CD4-positive, alpha-beta memory T cell (primary cell): ENCODE measurements around the gene HMCN2. TPM values are rescaled to one million over a fixed set of nuclear protein-coding genes. Genes with fewer than 3 reads are reported as not detected.

ENCODE experiments used
- CTCF ChIA-PET: fragments of 350-600 bp; sonication (Branson Sonifier 250); formaldehyde crosslinking; loops from one replicate; lab custom pipeline; 2021; ENCODE audit warnings: inconsistent platforms; ENCODE audit not compliant: partially characterized antibody; lab: Charles Lee
- POLR2A ChIA-PET: fragments of 350-600 bp; sonication (Branson Sonifier 250); formaldehyde crosslinking; loops from one replicate; lab custom pipeline; 2021; ENCODE audit not compliant: partially characterized antibody; lab: Charles Lee
- DNase-seq, 5 donors: peaks; one replicate each; pipeline versions ENCODE4 v3.0.0 to v3.0.0-alpha.2; 2020 to 2022; ENCODE audit warnings: mixed read lengths in 1 of 5
- H3K27ac ChIP-seq: one replicate; pipeline ENCODE4 v1.7.0; 2013; ENCODE audit warnings: low read depth, low read length
- H3K27me3 ChIP-seq: 2 replicates; pipeline ENCODE4 v1.7.0; 2013; ENCODE audit warnings: mild to moderate bottlenecking, low read length, moderate library complexity; ENCODE audit not compliant: insufficient read depth
- H3K36me3 ChIP-seq: 2 replicates; pipeline ENCODE4 v1.7.0; 2013; ENCODE audit warnings: mild to moderate bottlenecking, low read length, moderate library complexity; ENCODE audit not compliant: insufficient read depth
- H3K4me1 ChIP-seq: 2 replicates; pipeline ENCODE4 v1.7.0; 2013; ENCODE audit warnings: mild to moderate bottlenecking, low read length, moderate library complexity; ENCODE audit not compliant: insufficient read depth
- H3K4me3 ChIP-seq, 2 donors: one replicate each; pipeline ENCODE4 v1.7.0; 2013; ENCODE audit warnings: low read length in 2 of 2, mild to moderate bottlenecking in 1 of 2
- H3K9me3 ChIP-seq, 2 donors: one replicate each; pipeline ENCODE4 v1.7.0; 2013; ENCODE audit warnings: low read length in 2 of 2, control low read depth in 1 of 2; ENCODE audit not compliant: control insufficient read depth in 1 of 2
- H3K27ac Mint-ChIP-seq, 7 donors: one replicate each; pipeline ENCODE4 v1.8.0; 2020 to 2021; ENCODE audit warnings: mixed read lengths in 7 of 7, mild to moderate bottlenecking in 6 of 7, inconsistent platforms in 3 of 7, moderate library complexity in 3 of 7
- H3K27me3 Mint-ChIP-seq, 2 donors: one replicate each; pipeline ENCODE4 v1.8.0; 2020 to 2021; ENCODE audit warnings: mixed read lengths in 2 of 2
- H3K36me3 Mint-ChIP-seq, 2 donors: one replicate each; pipeline ENCODE4 v1.8.0; 2020 to 2021; ENCODE audit warnings: mixed read lengths in 2 of 2, inconsistent platforms in 1 of 2, mild to moderate bottlenecking in 1 of 2
- H3K4me1 Mint-ChIP-seq, 4 donors: one replicate each; pipeline ENCODE4 v1.8.0; 2020 to 2021; ENCODE audit warnings: mixed read lengths in 4 of 4, mild to moderate bottlenecking in 1 of 4
- H3K4me3 Mint-ChIP-seq, 8 donors: one replicate each; pipeline ENCODE4 v1.8.0; 2020 to 2021; ENCODE audit warnings: mixed read lengths in 8 of 8, mild to moderate bottlenecking in 7 of 8, moderate library complexity in 6 of 8, inconsistent platforms in 3 of 8
- H3K9me3 Mint-ChIP-seq, 8 donors: one replicate each; pipeline ENCODE4 v1.8.0; 2020 to 2021; ENCODE audit warnings: mixed read lengths in 8 of 8, mild to moderate bottlenecking in 5 of 8, inconsistent platforms in 3 of 8, moderate library complexity in 1 of 8
- intact Hi-C: fragments of 100-400 bp; cut with micrococcal nuclease; formaldehyde crosslinking; loops from one replicate; pipeline ENCODE4 v1.15.1; 2023
- polyA plus RNA-seq, 2 donors: library from polyadenylated mRNA; unstranded; fragments of 300-500 nt; fragmentation: Illumina TruSeq; gene quantifications; one replicate each; pipeline ENCODE4 v1.2.3, GENCODE V29; 2021
- total RNA-seq, 2 experiments: library from RNA; stranded (reverse); gene quantifications; one replicate each; pipeline ENCODE4 v1.2.3, GENCODE V29; 2021

Gene HMCN2
- total and polyA plus RNA-seq, 4 experiments from 2014 or later: not detected

- no peak overlapping the region for H3K4me3 Mint-ChIP-seq
- no peak overlapping the region for H3K27ac Mint-ChIP-seq
- ChIA-PET CTCF (no interaction called here), POLR2A (no interaction called here)
- Histone ChIP-seq H3K4me1 (no peaks in the 10 kb centered on the region), H3K4me3 (no peak overlapping the region), H3K27me3 (no peaks in the 10 kb centered on the region), H3K36me3 (no peaks in the 10 kb centered on the region), H3K27ac (no peak overlapping the region), H3K9me3 (no peaks in the 10 kb centered on the region)
- H3K4me1 Mint-ChIP-seq: no peaks in the 10 kb centered on the region
- intact Hi-C loops: no loop called here
- no peaks in the 10 kb centered on the region for H3K9me3 Mint-ChIP-seq
- no peaks in the 10 kb centered on the region for H3K36me3 Mint-ChIP-seq
- H3K27me3 Mint-ChIP-seq: peaks cover 3 to 11% of the 10 kb centered on the region in 2 donors
- no peak for DNase-seq
Observed at GRCh38 chr9:130393681-130394071, 128.1 kb downstream of the HMCN2 start.

- H3K9me3 Mint-ChIP-seq: no peaks in the 10 kb centered on the region
- Histone ChIP-seq H3K36me3 (no peaks in the 10 kb centered on the region), H3K27ac (no peak overlapping the region), H3K9me3 (no peaks in the 10 kb centered on the region), H3K4me3 (no peak overlapping the region), H3K27me3 (no peaks in the 10 kb centered on the region), H3K4me1 (no peaks in the 10 kb centered on the region)
- H3K36me3 Mint-ChIP-seq: no peaks in the 10 kb centered on the region
- CTCF ChIA-PET: no interaction called here
- no peak overlapping the region for H3K4me3 Mint-ChIP-seq
- intact Hi-C loops: no loop called here
- no peaks in the 10 kb centered on the region for H3K4me1 Mint-ChIP-seq
- H3K27me3 Mint-ChIP-seq: peaks cover 3 to 7% of the 10 kb centered on the region in 2 donors
- POLR2A ChIA-PET: no interaction called here
- no peak for DNase-seq
- no peak overlapping the region for H3K27ac Mint-ChIP-seq
Observed at GRCh38 chr9:130394320-130394719, 128.8 kb downstream of the HMCN2 start.

GRCh38 chr9:130394814-130395470, 129.4 kb downstream of the HMCN2 start:
- H3K9me3 ChIP-seq: no peaks in the 10 kb centered on the region
- H3K4me3 ChIP-seq: no peak overlapping the region
- no peak for DNase-seq
- intact Hi-C loops: no loop called here
- Mint-ChIP-seq H3K27me3 (peaks cover 3 to 7% of the 10 kb centered on the region in 2 donors), H3K9me3 (no peaks in the 10 kb centered on the region), H3K36me3 (no peaks in the 10 kb centered on the region), H3K27ac (no peak overlapping the region), H3K4me1 (no peaks in the 10 kb centered on the region), H3K4me3 (no peak overlapping the region)
- ChIA-PET CTCF (no interaction called here), POLR2A (no interaction called here)
- H3K27ac ChIP-seq: no peak overlapping the region
- H3K27me3 ChIP-seq: no peaks in the 10 kb centered on the region
- no peaks in the 10 kb centered on the region for H3K4me1 ChIP-seq
- no peaks in the 10 kb centered on the region for H3K36me3 ChIP-seq

- Histone ChIP-seq H3K9me3 (no peaks in the 10 kb centered on the region), H3K27me3 (no peaks in the 10 kb centered on the region), H3K4me1 (no peaks in the 10 kb centered on the region), H3K36me3 (no peaks in the 10 kb centered on the region), H3K27ac (no peak overlapping the region), H3K4me3 (no peak overlapping the region)
- Mint-ChIP-seq H3K4me1 (no peaks in the 10 kb centered on the region), H3K27me3 (peaks cover 4 to 7% of the 10 kb centered on the region in 2 donors), H3K36me3 (no peaks in the 10 kb centered on the region), H3K4me3 (no peak overlapping the region), H3K27ac (no peak overlapping the region), H3K9me3 (no peaks in the 10 kb centered on the region)
- ChIA-PET CTCF (no interaction called here), POLR2A (no interaction called here)
- intact Hi-C loops: no loop called here
- no peak for DNase-seq
Observed at GRCh38 chr9:130395810-130396435, 130.4 kb downstream of the HMCN2 start.

- H3K27ac ChIP-seq: no peak overlapping the region
- H3K4me1 ChIP-seq: no peaks in the 10 kb centered on the region
- H3K4me3 Mint-ChIP-seq: no peak overlapping the region
- H3K36me3 Mint-ChIP-seq: no peaks in the 10 kb centered on the region
- H3K4me1 Mint-ChIP-seq: no peaks in the 10 kb centered on the region
- intact Hi-C loops: no loop called here
- ChIA-PET CTCF (no interaction called here), POLR2A (no interaction called here)
- H3K27ac Mint-ChIP-seq: no peak overlapping the region
- no peak overlapping the region for H3K4me3 ChIP-seq
- H3K9me3 ChIP-seq: no peaks in the 10 kb centered on the region
- peaks cover 4 to 7% of the 10 kb centered on the region in 2 donors for H3K27me3 Mint-ChIP-seq
- DNase-seq: no peak
- H3K27me3 ChIP-seq: no peaks in the 10 kb centered on the region
- no peaks in the 10 kb centered on the region for H3K9me3 Mint-ChIP-seq
- no peaks in the 10 kb centered on the region for H3K36me3 ChIP-seq
Observed at GRCh38 chr9:130396581-130396980, 131.0 kb downstream of the HMCN2 start.

GRCh38 chr9:130398487-130399240, 133.1 kb downstream of the HMCN2 start:
- no peaks in the 10 kb centered on the region for H3K36me3 Mint-ChIP-seq
- Histone ChIP-seq H3K36me3 (no peaks in the 10 kb centered on the region), H3K4me3 (no peak overlapping the region), H3K27me3 (no peaks in the 10 kb centered on the region), H3K4me1 (no peaks in the 10 kb centered on the region), H3K9me3 (no peaks in the 10 kb centered on the region), H3K27ac (no peak overlapping the region)
- H3K27ac Mint-ChIP-seq: no peak overlapping the region
- no peaks in the 10 kb centered on the region for H3K9me3 Mint-ChIP-seq
- no peak overlapping the region for H3K4me3 Mint-ChIP-seq
- intact Hi-C loops: no loop called here
- ChIA-PET CTCF (no interaction called here), POLR2A (no interaction called here)
- no peaks in the 10 kb centered on the region for H3K4me1 Mint-ChIP-seq
- peaks cover 1 to 2% of the 10 kb centered on the region in 2 donors for H3K27me3 Mint-ChIP-seq
- DNase-seq: no peak

GRCh38 chr9:130399768-130400167, 134.2 kb downstream of the HMCN2 start:
- CTCF ChIA-PET: no interaction called here
- no peaks in the 10 kb centered on the region for H3K9me3 Mint-ChIP-seq
- Histone ChIP-seq H3K4me1 (no peaks in the 10 kb centered on the region), H3K36me3 (no peaks in the 10 kb centered on the region), H3K4me3 (no peak overlapping the region), H3K27ac (no peak overlapping the region), H3K9me3 (no peaks in the 10 kb centered on the region), H3K27me3 (no peaks in the 10 kb centered on the region)
- no peak for DNase-seq
- POLR2A ChIA-PET: no interaction called here
- no peaks in the 10 kb centered on the region for H3K36me3 Mint-ChIP-seq
- H3K4me3 Mint-ChIP-seq: no peak overlapping the region
- intact Hi-C loops: no loop called here
- peaks cover 2 to 5% of the 10 kb centered on the region in 2 donors for H3K27me3 Mint-ChIP-seq
- H3K4me1 Mint-ChIP-seq: no peaks in the 10 kb centered on the region
- no peak overlapping the region for H3K27ac Mint-ChIP-seq
